H1 (cell line): ENCODE data around the gene E2F1. TPM values are rescaled to one million over a fixed set of nuclear protein-coding genes. Genes with fewer than 3 reads are reported as not detected.

ENCODE experiments used
- CTCF ChIA-PET: fragments of 300-600 bp; sonication (Branson Sonifier 250); formaldehyde crosslinking; loops from one replicate; lab custom pipeline; 2021; ENCODE audit not compliant: partially characterized antibody; lab: Charles Lee
- POLR2A ChIA-PET: fragments of 300-600 bp; sonication (Branson Sonifier 250); formaldehyde crosslinking; loops from one replicate; lab custom pipeline; 2021; ENCODE audit warnings: inconsistent platforms; ENCODE audit not compliant: partially characterized antibody; lab: Charles Lee
- DNase-seq, 2 experiments: peaks; one replicate each; pipeline versions ENCODE4 v3.0.0 to v3.0.0-alpha.2; 2010 to 2022; ENCODE audit warnings: low spot score in 2 of 2, low read depth in 1 of 2, mixed read lengths in 1 of 2
- FAIRE-seq: peaks from 2 replicates; lab custom pipeline; 2011; peaks lifted over from hg19 to GRCh38; lab: Jason Lieb, UNC
- H2AFZ ChIP-seq: 2 replicates; pipeline ENCODE4 v1.8.1; 2012; ENCODE audit warnings: low read length, inconsistent platforms
- H2AK5ac ChIP-seq: 2 replicates; pipeline ENCODE4 v1.6.1; 2013; ENCODE audit warnings: low read depth, low read length
- H2BK120ac ChIP-seq: replicated peaks from 2 replicates; pipeline ENCODE3; 2013; ENCODE audit warnings: low read depth, low read length, inconsistent platforms
- H2BK12ac ChIP-seq: 2 replicates; pipeline ENCODE4 v1.6.1; 2013; ENCODE audit warnings: low read depth, low read length
- H2BK15ac ChIP-seq: 2 replicates; pipeline ENCODE4 v1.6.1; 2013; ENCODE audit warnings: low read length
- H2BK20ac ChIP-seq: 2 replicates; pipeline ENCODE4 v1.6.1; 2013; ENCODE audit warnings: low read length
- H2BK5ac ChIP-seq: 2 replicates; pipeline ENCODE4 v1.6.1; 2013; ENCODE audit warnings: low read depth, low read length
- H3K14ac ChIP-seq: 2 replicates; pipeline ENCODE4 v1.6.1; 2013; ENCODE audit warnings: inconsistent platforms; ENCODE audit not compliant: insufficient read length
- H3K18ac ChIP-seq: 2 replicates; pipeline ENCODE4 v1.6.1; 2013; ENCODE audit warnings: low read length; ENCODE audit errors: extremely low read depth
- H3K23ac ChIP-seq: 2 replicates; pipeline ENCODE4 v1.6.1; 2013; ENCODE audit warnings: inconsistent platforms; ENCODE audit not compliant: insufficient read length
- H3K23me2 ChIP-seq: 2 replicates; pipeline ENCODE4 v1.6.1; 2013; ENCODE audit warnings: low read depth, low read length
- H3K27ac ChIP-seq: 2 replicates; pipeline ENCODE4 v1.6.1; 2011; ENCODE audit warnings: low read depth, low read length, inconsistent platforms
- H3K27me3 ChIP-seq, 4 experiments: replicated peaks in 1 of 4; 1 replicate in 1 of 4; 2 replicates in 3 of 4; pipeline versions ENCODE4 v1.6.1 to v1.8.1; 2011 to 2013; ENCODE audit warnings: low read length in 3 of 4, mild to moderate bottlenecking in 3 of 4, inconsistent platforms in 2 of 4, mixed read lengths in 2 of 4, moderate library complexity in 1 of 4; ENCODE audit not compliant: control insufficient read depth in 3 of 4, insufficient read depth in 3 of 4; ENCODE audit errors: extremely low read depth in 1 of 4
- H3K36me3 ChIP-seq, 4 experiments: 2 replicates each; pipeline versions ENCODE4 v1.6.1 to v1.8.1; 2011 to 2013; ENCODE audit warnings: mild to moderate bottlenecking in 4 of 4, low read length in 3 of 4, moderate library complexity in 2 of 4, control low read depth in 1 of 4, inconsistent platforms in 1 of 4; ENCODE audit not compliant: insufficient read depth in 4 of 4, control insufficient read depth in 2 of 4
- H3K4ac ChIP-seq: replicated peaks from 2 replicates; pipeline ENCODE3; 2013; ENCODE audit warnings: low read length, low read depth, mixed read lengths, inconsistent platforms; ENCODE audit not compliant: insufficient read length
- H3K4me1 ChIP-seq, 4 experiments: replicated peaks in 1 of 4; 1 replicate in 1 of 4; 2 replicates in 3 of 4; pipeline versions ENCODE4 v1.6.1 to v1.8.1; 2011 to 2013; ENCODE audit warnings: low read length in 3 of 4, inconsistent platforms in 2 of 4, mixed read lengths in 1 of 4; ENCODE audit not compliant: insufficient read depth in 4 of 4, control insufficient read depth in 3 of 4
- H3K4me2 ChIP-seq, 2 experiments: 2 replicates each; pipeline versions ENCODE4 v1.6.1 to v1.8.1; 2011 to 2013; ENCODE audit warnings: low read depth in 2 of 2, low read length in 2 of 2, control low read depth in 1 of 2, inconsistent platforms in 1 of 2, mild to moderate bottlenecking in 1 of 2; ENCODE audit not compliant: insufficient read depth in 1 of 2
- H3K4me3 ChIP-seq, 4 experiments: fragments of 200-600, 300-600 bp in 1 of 4; sonication (generic), shearing (Covaris generic), sonication (Bioruptor Twin) in 1 of 4; 2 replicates each; pipeline versions ENCODE4 v1.5.1 to v1.8.1; 2011 to 2016; ENCODE audit warnings: low read length in 4 of 4, low read depth in 3 of 4, control low read depth in 2 of 4, inconsistent platforms in 2 of 4, mild to moderate bottlenecking in 2 of 4, mixed read lengths in 1 of 4, moderate library complexity in 1 of 4; ENCODE audit not compliant: insufficient read depth in 2 of 4; ENCODE audit errors: extremely low read depth in 1 of 4
- H3K56ac ChIP-seq: replicated peaks from 2 replicates; pipeline ENCODE3; 2013; ENCODE audit warnings: low read depth, mild to moderate bottlenecking, mixed read lengths, low read length, inconsistent platforms; ENCODE audit not compliant: insufficient read length
- H3K79me1 ChIP-seq: 2 replicates; pipeline ENCODE4 v1.6.1; 2013; ENCODE audit warnings: low read depth, low read length, control low read depth
- H3K79me2 ChIP-seq, 2 experiments: 2 replicates each; pipeline versions ENCODE4 v1.6.1 to v1.8.1; 2012 to 2013; ENCODE audit warnings: low read length in 2 of 2, mild to moderate bottlenecking in 2 of 2, inconsistent platforms in 1 of 2; ENCODE audit not compliant: insufficient read depth in 2 of 2, control insufficient read depth in 1 of 2
- H3K9ac ChIP-seq, 4 experiments: replicated peaks in 1 of 4; 1 replicate in 1 of 4; 2 replicates in 3 of 4; pipeline versions ENCODE4 v1.6.1 to v1.8.1; 2011 to 2013; ENCODE audit warnings: low read depth in 3 of 4, low read length in 3 of 4, control low read depth in 2 of 4, mild to moderate bottlenecking in 2 of 4, moderate library complexity in 2 of 4, inconsistent platforms in 1 of 4; ENCODE audit errors: extremely low read depth in 1 of 4
- H3K9me3 ChIP-seq, 2 experiments: 2 replicates each; pipeline versions ENCODE4 v1.6.1 to v1.8.1; 2012 to 2013; ENCODE audit warnings: mild to moderate bottlenecking in 2 of 2, moderate library complexity in 2 of 2, control low read depth in 1 of 2, inconsistent platforms in 1 of 2, low read depth in 1 of 2, low read length in 1 of 2, mixed read lengths in 1 of 2; ENCODE audit not compliant: insufficient read depth in 2 of 2
- H4K20me1 ChIP-seq, 2 experiments: replicated peaks in 1 of 2; 2 replicates each; pipeline versions ENCODE3 to v1.8.1; 2011 to 2013; ENCODE audit warnings: inconsistent platforms in 2 of 2, low read length in 2 of 2, mild to moderate bottlenecking in 1 of 2; ENCODE audit not compliant: insufficient read depth in 2 of 2, control insufficient read depth in 1 of 2
- H4K5ac ChIP-seq: 2 replicates; pipeline ENCODE4 v1.6.1; 2013; ENCODE audit warnings: low read length, low read depth, mixed read lengths, inconsistent platforms; ENCODE audit not compliant: insufficient read length
- H4K8ac ChIP-seq: 2 replicates; pipeline ENCODE4 v1.8.0; 2013; ENCODE audit warnings: mild to moderate bottlenecking, moderate library complexity, low read length, inconsistent platforms; ENCODE audit not compliant: insufficient read depth; ENCODE audit errors: extremely low read depth
- H4K91ac ChIP-seq: replicated peaks from 2 replicates; pipeline ENCODE3; 2013; ENCODE audit warnings: low read length, mixed read lengths, inconsistent platforms; ENCODE audit not compliant: insufficient read length
- CBX8 ChIP-seq: fragments of 300-800, 300-1000 bp; sonication (generic); IDR thresholded peaks from 2 replicates; pipeline ENCODE4 v1.7.1; 2016; ENCODE audit warnings: low read depth, low read length, borderline replicate concordance
- EGR1 ChIP-seq: IDR thresholded peaks from 2 replicates; pipeline ENCODE4 v1.6.1; 2011; ENCODE audit warnings: low read depth, low read length, borderline replicate concordance
- POLR2A ChIP-seq, 2 experiments: IDR thresholded peaks; 1 replicate in 1 of 2; 2 replicates in 1 of 2; pipeline ENCODE4 v1.6.1; 2011; ENCODE audit warnings: low read depth in 2 of 2, low read length in 2 of 2, mild to moderate bottlenecking in 2 of 2; ENCODE audit errors: control extremely low read depth in 1 of 2
- WGBS, 2 experiments: shearing (Covaris generic) in 1 of 2; methylation state at CpG; one replicate each; pipeline versions ENCODE4 v1.1.6 to v1.1.7; 2013 to 2015; ENCODE audit warnings: low lambda C conversion rate in 2 of 2, mixed read lengths in 2 of 2, inconsistent platforms in 1 of 2, low coverage in 1 of 2, missing lambda C conversion rate in 1 of 2; ENCODE audit not compliant: insufficient replicate concordance in 2 of 2, insufficient coverage in 1 of 2, insufficient read length in 1 of 2; ENCODE audit errors: extremely low coverage in 1 of 2, missing lambda C conversion rate in 1 of 2; 5-methylcytosine and 5-hydroxymethylcytosine counted together
- polyA plus RNA-seq, 7 experiments: library from polyadenylated mRNA; depleted of rRNA in 3 of 7; stranded (reverse) in 5 of 7; unstranded in 2 of 7; fragments of >200 nt in 5 of 7; fragments of 200-250 nt in 2 of 7; gene quantifications; 1 replicate in 5 of 7; 2 replicates in 1 of 7; 4 replicates in 1 of 7; pipeline versions ENCODE4 v1.2.1 to v1.2.3, GENCODE V29; 2011 to 2013; ENCODE audit warnings: missing spikeins in 2 of 7, mixed read lengths in 2 of 7
- total RNA-seq: library from RNA; stranded (reverse); fragmentation: NEBNext Ultra II Directional; extraction: Animal tissue kit (Norgen Biotek cat#: 25700); gene quantifications from 2 replicates; pipeline ENCODE4 v1.2.1, GENCODE V29; 2021

Gene E2F1
- total and polyA plus RNA-seq, 2 of the 8 experiments (the other 6 are each of a cell fraction or from before 2014, with no cell fraction given): 33.4 to 35.8 TPM

GRCh38 chr20:33687993-33688937, 2.1 kb upstream of the E2F1 start:
- Histone ChIP-seq H3K79me1 (peaks cover 12% of the 10 kb centered on the region), H3K4me3 (no peak overlapping the region), H2BK120ac (no peak overlapping the region), H3K27me3 (peaks cover 0 to 9% (median 2%) of the 10 kb centered on the region in 4 experiments; a peak in 4 of 7 replicates), H2AK5ac (no peak overlapping the region), H4K8ac (no peak overlapping the region; the same call in 1 of the 2 replicates), H3K23ac (no peak overlapping the region), H2BK12ac (no peak overlapping the region), H3K4me1 (peaks cover 4 to 26% (median 16%) of the 10 kb centered on the region in 4 experiments), H3K18ac (no peak overlapping the region), H3K4ac (no peak overlapping the region), H3K9ac (no peak overlapping the region), H3K56ac (no peak overlapping the region), H3K14ac (no peak overlapping the region), H3K23me2 (peaks cover 9% of the 10 kb centered on the region), H3K27ac (no peak overlapping the region), H3K36me3 (peaks cover 0 to 4% (median 0%) of the 10 kb centered on the region in 4 experiments; a peak in 1 of 8 replicates), H4K5ac (no peak overlapping the region), H3K9me3 (no peaks in the 10 kb centered on the region), H2BK5ac (no peak overlapping the region), H2BK20ac (no peak overlapping the region), H3K4me2 (no peak overlapping the region), H2BK15ac (0 out of 2 replicates have a peak overlapping the region, but pooled peaks have one; percentile 34), H4K91ac (no peak overlapping the region), H3K79me2 (peaks cover 0 to 24% of the 10 kb centered on the region in 2 experiments; a peak in 3 of 4 replicates), H4K20me1 (peaks cover 7 to 14% of the 10 kb centered on the region in 2 experiments), H2AFZ (no peak overlapping the region)
- DNase-seq: no peak
- ChIA-PET POLR2A (interaction anchor here (1.5 to 2.8 kb wide), 4 partner anchors 10 to 44 kb away, joined by 3 to 10 read pairs (median 6); partner anchors contain the start of genes NECAB3 and ZNF341), CTCF (interaction anchor here (1.6 to 1.8 kb wide), 2 partner anchors 15 to 53 kb away, joined by 4 to 5 read pairs; no protein-coding TSS in a partner anchor)
- no peak for FAIRE-seq
- 88% methylated on average over 3 of the region's 3 CpGs; no CpG with 5 or more reads in 1 of the 2 experiments for WGBS, 2 experiments
- TF ChIP-seq EGR1 (no peak), POLR2A (IDR thresholded peaks at IDR 0.05; ENCODE audit: control extremely low read depth in 1 of 2, low read depth in 2 of 2, low read length in 2 of 2) (no peak), CBX8 (no peak)
